OCI-M1 (cell line): ENCODE results near the gene HMGCS1.
"Not testable (repeated sequence)": the region's sequence is repeated elsewhere in the genome, so short reads cannot be mapped to it uniquely, and the experiment has no call there.

Source experiments
- DNase-seq: peaks from one replicate; lab custom pipeline; 2025; lab: John Stamatoyannopoulos, UW

The HMGCS1 gene

GRCh38 chr5:43274435-43275114 lies 38.6 kb downstream of the HMGCS1 start:
- DNase-seq = peak; percentile 86

GRCh38 chr5:43273552-43273951 lies 39.7 kb downstream of the HMGCS1 start:
- DNase-seq = no peak

GRCh38 chr5:43270645-43271044 lies 42.6 kb downstream of the HMGCS1 start:
- DNase-seq = no peak

DNA sequence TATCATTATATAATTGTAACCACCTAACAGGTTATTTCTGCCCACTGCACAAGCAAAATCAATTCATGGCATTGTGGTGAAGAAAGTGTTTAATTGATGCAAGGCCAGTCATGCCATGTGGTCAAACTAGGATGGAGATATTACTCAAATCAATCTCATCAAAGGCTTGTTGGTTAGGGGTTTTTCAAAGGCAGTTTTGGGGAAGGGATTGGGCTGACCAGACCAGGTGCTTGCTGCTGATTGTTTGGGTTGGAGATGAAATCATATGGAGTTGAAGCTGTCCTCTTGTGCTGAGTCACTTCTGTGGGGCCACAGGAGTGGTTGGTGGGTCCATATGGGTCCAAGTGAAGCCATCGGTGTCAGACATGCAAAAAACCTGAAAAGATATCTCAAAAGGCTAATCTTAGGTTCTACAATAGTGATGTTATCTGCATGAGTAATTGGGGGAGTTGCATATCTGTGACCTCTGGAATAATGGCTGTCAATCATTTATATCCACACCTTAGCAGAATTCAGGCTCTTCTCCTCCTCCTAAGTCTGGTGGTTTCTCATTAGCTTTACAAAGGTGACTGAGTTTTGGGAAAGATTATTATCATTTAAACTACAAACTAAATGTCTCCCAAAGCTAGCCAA lies 44.9 kb downstream of the HMGCS1 start:
- DNase-seq = peak; percentile 35

DNA sequence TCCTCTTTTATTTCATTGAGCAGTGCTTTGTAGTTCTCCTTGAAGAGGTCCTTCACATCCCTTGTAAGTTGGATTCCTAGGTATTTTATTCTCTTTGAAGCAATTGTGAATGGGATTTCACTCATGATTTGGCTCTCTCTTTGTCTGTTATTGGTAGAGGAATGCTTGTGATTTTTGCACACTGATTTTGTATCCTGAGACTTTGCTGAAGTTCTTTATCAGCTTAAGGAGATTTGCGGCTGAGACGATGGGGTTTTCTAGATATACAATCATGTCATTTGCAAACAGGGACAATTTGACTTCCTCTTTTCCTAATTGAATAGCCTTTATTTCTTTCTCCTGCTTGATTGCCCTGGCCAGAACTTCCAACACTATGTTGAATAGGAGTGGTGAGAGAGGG lies 50.9 kb downstream of the HMGCS1 start:
- DNase-seq = not testable (repeated sequence)

DNA sequence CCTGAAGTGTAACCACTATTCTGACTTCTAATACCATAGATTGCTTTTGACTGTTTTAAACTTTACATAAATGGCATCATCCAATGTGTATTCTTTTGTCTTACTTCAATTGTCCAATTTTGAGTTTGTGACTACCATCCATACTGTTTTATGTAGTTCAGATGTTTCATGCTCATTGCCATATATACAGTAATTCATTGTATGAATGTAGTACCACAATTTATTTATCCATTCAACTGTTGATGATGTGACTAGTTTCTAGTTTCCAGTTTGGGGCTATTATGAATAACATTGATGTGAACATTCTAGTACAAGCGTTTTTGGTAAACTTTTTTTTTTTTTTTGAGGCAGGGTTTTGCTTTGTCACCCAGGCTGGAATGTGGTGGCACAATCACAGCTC lies 55.1 kb downstream of the HMGCS1 start:
- no peak for DNase-seq

- no peak for DNase-seq
Observed at GRCh38 chr5:43256261-43256966, 56.8 kb downstream of the HMGCS1 start.

GRCh38 chr5:43255704-43256103 lies 57.5 kb downstream of the HMGCS1 start:
- DNase-seq = no peak

- DNase-seq = no peak
Observed at GRCh38 chr5:43251754-43252153, 61.5 kb downstream of the HMGCS1 start.

DNA sequence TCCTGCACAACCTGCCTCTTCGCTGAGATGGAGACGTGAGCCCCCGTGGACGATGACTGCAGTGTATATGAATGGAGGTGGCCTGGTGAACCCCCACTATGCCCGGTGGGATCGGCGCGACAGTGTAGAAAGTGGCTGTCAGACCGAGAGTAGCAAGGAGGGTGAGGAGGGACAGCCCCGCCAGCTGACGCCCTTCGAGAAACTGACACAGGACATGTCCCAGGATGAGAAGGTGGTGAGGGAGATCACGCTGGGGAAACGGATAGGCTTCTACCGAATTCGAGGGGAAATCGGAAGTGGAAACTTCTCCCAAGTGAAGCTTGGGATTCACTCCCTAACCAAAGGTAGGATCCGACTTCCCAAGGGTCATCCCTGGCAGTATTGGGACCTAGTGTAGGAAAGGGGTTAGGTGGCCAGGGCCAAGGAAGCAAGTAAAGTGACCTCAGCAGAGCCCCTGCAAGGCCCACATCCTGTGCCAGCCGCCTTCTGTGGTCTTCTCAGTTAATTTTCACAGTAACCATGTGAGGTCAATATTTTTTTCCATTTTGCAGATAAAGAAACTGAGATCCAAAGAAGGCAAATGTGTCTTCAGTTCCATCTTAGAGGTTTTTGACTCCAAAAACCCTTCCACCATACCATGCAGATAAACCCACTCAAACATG lies 67.4 kb downstream of the HMGCS1 start:
- DNase-seq = no peak

DNA sequence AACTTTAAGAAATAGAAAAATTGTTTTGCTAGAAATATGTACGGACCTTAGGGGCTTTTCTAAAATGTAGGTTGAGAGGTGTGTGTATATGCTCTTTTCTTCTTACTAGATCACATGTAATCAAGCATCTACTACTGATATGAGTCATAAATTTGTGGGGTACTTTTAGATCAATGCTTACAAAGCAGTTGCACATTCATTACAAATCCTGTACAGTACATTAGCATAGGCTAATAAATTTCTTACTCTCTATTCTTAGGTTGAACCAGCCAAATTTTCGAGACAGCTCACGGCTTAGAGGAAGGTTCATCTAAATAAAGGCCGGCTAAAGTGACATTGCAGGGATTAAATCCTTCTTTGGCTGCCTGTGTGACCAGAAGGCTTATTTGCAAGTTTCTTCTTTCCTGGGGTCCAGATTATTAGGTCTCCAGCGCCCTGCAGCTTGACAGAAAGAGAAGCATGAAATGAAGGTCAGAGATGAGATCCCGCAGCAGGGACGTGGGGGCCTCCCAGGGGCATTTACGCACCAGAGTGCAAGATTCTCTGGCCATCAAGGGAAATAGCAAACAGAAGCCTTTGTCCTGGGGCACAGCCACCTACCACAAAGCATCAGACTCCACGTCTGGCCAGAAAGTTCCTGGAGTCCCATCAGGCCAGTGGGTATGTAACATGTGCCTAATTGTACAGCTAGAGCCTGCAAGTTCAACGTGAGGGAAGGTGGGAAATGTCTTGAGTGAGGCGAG lies 68.2 kb downstream of the HMGCS1 start:
- DNase-seq = no peak

DNA sequence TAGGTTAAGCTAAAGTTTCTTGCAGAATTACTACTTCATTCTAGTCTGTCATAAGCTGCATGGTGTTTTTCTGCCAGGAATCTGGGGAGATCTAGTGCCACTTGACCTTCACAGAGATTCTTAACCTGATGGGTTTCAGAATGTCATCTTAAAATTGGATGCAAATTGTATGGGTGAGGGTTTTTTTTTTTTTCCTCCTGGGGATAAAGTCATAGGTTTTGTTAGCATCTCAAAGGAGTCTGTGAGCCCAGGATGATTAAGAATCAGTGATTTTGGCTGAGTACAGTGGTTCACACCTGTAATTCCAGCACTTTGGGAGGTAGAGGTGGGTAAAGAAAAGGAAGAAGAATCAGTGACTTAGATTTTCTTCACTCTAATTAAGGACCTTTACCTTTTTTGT lies 69.9 kb downstream of the HMGCS1 start:
- no peak for DNase-seq

- no peak for DNase-seq
Observed at GRCh38 chr5:43242196-43242595, 71.0 kb downstream of the HMGCS1 start.
